GM19043 (cell line): ENCODE data around the gene TPCN1.

Experiments used
- ATAC-seq: cut with Tn5 transposase; IDR thresholded peaks from one replicate; pipeline ENCODE4 v1.9.1; 2021; ENCODE audit warnings: low read depth; ENCODE audit not compliant: unreplicated experiment

The TPCN1 gene

GRCh38 chr12:113239811-113240331 is 18.6 kb downstream of the TPCN1 start:
- no peak for ATAC-seq

GRCh38 chr12:113240395-113240794 is 19.1 kb downstream of the TPCN1 start:
- peak; percentile 67 for ATAC-seq

- ATAC-seq, result no peak
These were observed 20.1 kb downstream of the TPCN1 start for GRCh38 chr12:113241191-113242025.

- ATAC-seq, result no peak
These were observed 20.8 kb downstream of the TPCN1 start for GRCh38 chr12:113242026-113242418.

GRCh38 chr12:113242560-113242959 is 21.3 kb downstream of the TPCN1 start:
- ATAC-seq, result no peak

GRCh38 chr12:113244047-113244460 is 22.8 kb downstream of the TPCN1 start:
- ATAC-seq, result no peak

- ATAC-seq, result no peak
These were observed 23.3 kb downstream of the TPCN1 start for GRCh38 chr12:113244478-113244958.

- no peak for ATAC-seq
These were observed 24.6 kb downstream of the TPCN1 start for GRCh38 chr12:113245695-113246477.

GRCh38 chr12:113246478-113247122 is 25.3 kb downstream of the TPCN1 start:
- ATAC-seq, result no peak

GRCh38 chr12:113247123-113248050 is 26.1 kb downstream of the TPCN1 start:
- no peak for ATAC-seq

GRCh38 chr12:113248051-113248825 is 27.0 kb downstream of the TPCN1 start:
- ATAC-seq, result no peak

GRCh38 chr12:113248842-113249435 is 27.7 kb downstream of the TPCN1 start:
- no peak for ATAC-seq

GRCh38 chr12:113249546-113249945 is 28.3 kb downstream of the TPCN1 start:
- no peak for ATAC-seq

GRCh38 chr12:113250045-113250444 is 28.8 kb downstream of the TPCN1 start:
- ATAC-seq, result no peak

GRCh38 chr12:113251404-113252070 is 30.3 kb downstream of the TPCN1 start:
- ATAC-seq, result no peak

GRCh38 chr12:113252494-113252893 is 31.2 kb downstream of the TPCN1 start:
- no peak for ATAC-seq

- ATAC-seq, result no peak
These were observed 32.4 kb downstream of the TPCN1 start for GRCh38 chr12:113253532-113254285.
